HepG2 (cell line): ENCODE data around the gene GAS2. TPM values are rescaled to one million over a fixed set of nuclear protein-coding genes. Genes with fewer than 3 reads are reported as not detected.

Experiments used
- ASH2L ChIP-seq: fragments of 300-600, 200-600 bp; sonication (generic); IDR thresholded peaks from 2 replicates; pipeline ENCODE4 v1.7.0; 2017; ENCODE audit warnings: low read depth, mild to moderate bottlenecking, moderate library complexity, mixed read lengths, low read length; ENCODE audit not compliant: insufficient read length
- GTF3A ChIP-seq: sonication (generic); formaldehyde crosslinking; conservative IDR thresholded peaks from 2 replicates; pipeline ENCODE4 v1.4.0; 2020; ENCODE audit warnings: mild to moderate bottlenecking, missing genetic modification reagents
- HNRNPLL ChIP-seq: fragments of 200-400 bp; formaldehyde crosslinking; IDR thresholded peaks from 2 replicates; pipeline ENCODE4 v1.6.1; 2017; ENCODE audit warnings: mild to moderate bottlenecking, low read depth, low read length; ENCODE audit not compliant: poor library complexity, severe bottlenecking
- IKZF5 ChIP-seq: IDR thresholded peaks from 2 replicates; pipeline ENCODE4 v1.6.1; 2018; ENCODE audit warnings: missing genetic modification reagents, mild to moderate bottlenecking, missing compliant biosample characterization
- KAT8 ChIP-seq: IDR thresholded peaks from 2 replicates; pipeline ENCODE4 v1.6.1; 2016; ENCODE audit warnings: missing genetic modification reagents, missing compliant biosample characterization
- MEIS2 ChIP-seq: sonication (generic); formaldehyde crosslinking; IDR thresholded peaks from 2 replicates; pipeline ENCODE4 v1.9.0; 2021; ENCODE audit warnings: mild to moderate bottlenecking, missing genetic modification reagents
- MLLT10 ChIP-seq: sonication (generic); formaldehyde crosslinking; IDR thresholded peaks from 2 replicates; pipeline ENCODE4 v1.4.0; 2020; ENCODE audit warnings: missing genetic modification reagents
- RCOR2 ChIP-seq: IDR thresholded peaks from 2 replicates; pipeline ENCODE4 v1.6.1; 2016; ENCODE audit warnings: missing biosample characterization, missing genetic modification reagents
- RXRB ChIP-seq: IDR thresholded peaks from 2 replicates; pipeline ENCODE4 v1.6.1; 2016; ENCODE audit warnings: borderline replicate concordance, missing genetic modification reagents, missing compliant biosample characterization
- SAP130 ChIP-seq: IDR thresholded peaks from 2 replicates; pipeline ENCODE4 v1.6.1; 2016; ENCODE audit warnings: low read depth
- TGIF2 ChIP-seq: IDR thresholded peaks from 2 replicates; pipeline ENCODE4 v1.6.1; 2016; ENCODE audit warnings: control low read depth, missing compliant biosample characterization
- ZHX1 ChIP-seq: sonication (generic); formaldehyde crosslinking; IDR thresholded peaks from 2 replicates; pipeline ENCODE4 v1.8.1; 2022; ENCODE audit warnings: low read depth, mild to moderate bottlenecking, missing genetic modification reagents
- ZNF101 ChIP-seq: sonication (generic); formaldehyde crosslinking; IDR thresholded peaks from 2 replicates; pipeline ENCODE4 v1.4.0; 2020; ENCODE audit warnings: mild to moderate bottlenecking, low read depth, missing genetic modification reagents, borderline replicate concordance
- ZNF598 ChIP-seq: sonication (generic); formaldehyde crosslinking; IDR thresholded peaks from 2 replicates; pipeline ENCODE4 v1.5.1; 2020; ENCODE audit warnings: mild to moderate bottlenecking, missing genetic modification reagents, borderline replicate concordance
- ZNF724P ChIP-seq: sonication (generic); formaldehyde crosslinking; IDR thresholded peaks from 2 replicates; pipeline ENCODE4 v1.8.0; 2022; ENCODE audit warnings: missing genetic modification reagents, borderline replicate concordance
- ZNF773 ChIP-seq: sonication (generic); formaldehyde crosslinking; IDR thresholded peaks from 2 replicates; pipeline ENCODE4 v1.4.0; 2020; ENCODE audit warnings: missing genetic modification reagents, borderline replicate concordance
- polyA plus RNA-seq, 8 experiments: library from polyadenylated mRNA; depleted of rRNA in 3 of 8; stranded (reverse) in 7 of 8; unstranded in 1 of 8; fragments of >200 nt; fragmentation: Illumina TruSeq in 4 of 8; extraction: Trizol in 4 of 8; gene quantifications; 2 replicates each; pipeline versions ENCODE4 v1.2.1 to v1.2.3, GENCODE V29; 2011 to 2016; ENCODE audit warnings: low read depth in 4 of 8, missing spikeins in 1 of 8, mixed read lengths in 1 of 8; ENCODE audit not compliant: insufficient read depth in 1 of 8
- total RNA-seq, 5 experiments: library from RNA; depleted of rRNA; stranded (reverse); fragments of >200 nt; fragmentation: Illumina TruSeq; extraction: Trizol; gene quantifications; 2 replicates each; pipeline ENCODE4 v1.2.3, GENCODE V29; 2016; ENCODE audit warnings: low read depth in 1 of 5
- TF ChIP-seq, protein P1 (sequence below): sonication (generic); IDR thresholded peaks from 2 replicates; pipeline ENCODE4 v1.6.1; 2016; ENCODE audit warnings: low read depth, borderline replicate concordance
- TF ChIP-seq, protein P2 (sequence below): sonication (generic); formaldehyde crosslinking; IDR thresholded peaks from 2 replicates; pipeline ENCODE4 v1.8.1; 2023; ENCODE audit warnings: missing genetic modification reagents, mild to moderate bottlenecking, borderline replicate concordance

Gene GAS2
- total and polyA plus RNA-seq, 2 of the 13 experiments (the other 11 are each of a cell fraction or from before 2014, with no cell fraction given) = 26.0 to 85.1 TPM

GRCh38 chr11:22666688-22667439 is 453 bp downstream of the GAS2 start (continued):
- TF ChIP-seq, protein P1, sequence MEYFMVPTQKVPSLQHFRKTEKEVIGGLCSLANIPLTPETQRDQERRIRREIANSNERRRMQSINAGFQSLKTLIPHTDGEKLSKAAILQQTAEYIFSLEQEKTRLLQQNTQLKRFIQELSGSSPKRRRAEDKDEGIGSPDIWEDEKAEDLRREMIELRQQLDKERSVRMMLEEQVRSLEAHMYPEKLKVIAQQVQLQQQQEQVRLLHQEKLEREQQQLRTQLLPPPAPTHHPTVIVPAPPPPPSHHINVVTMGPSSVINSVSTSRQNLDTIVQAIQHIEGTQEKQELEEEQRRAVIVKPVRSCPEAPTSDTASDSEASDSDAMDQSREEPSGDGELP = peak; percentile 56; the same call in 1 of the 2 replicates
- TF ChIP-seq RCOR2 (CRISPR knock-in tag) (no peak), IKZF5 (CRISPR knock-in tag) (no peak), HNRNPLL (peak; percentile 98), ASH2L (peak; percentile 89), ZNF724P (peak; percentile 55; the same call in 1 of the 2 replicates), MEIS2 (peak; percentile 2; the same call in 1 of the 2 replicates), KAT8 (CRISPR knock-in tag) (peak; percentile 67; the same call in 1 of the 2 replicates), ZNF773 (CRISPR knock-in tag) (peak; percentile 62; the same call in 1 of the 2 replicates), GTF3A (no peak), MLLT10 (CRISPR knock-in tag) (no peak), ZNF598 (peak; percentile 79; the same call in 1 of the 2 replicates), ZNF101 (CRISPR knock-in tag) (no peak), SAP130 (peak; percentile 61), RXRB (CRISPR knock-in tag) (peak; percentile 19), ZHX1 (CRISPR knock-in tag) (no peak), TGIF2 (CRISPR knock-in tag) (no peak)
- TF ChIP-seq, protein P2, sequence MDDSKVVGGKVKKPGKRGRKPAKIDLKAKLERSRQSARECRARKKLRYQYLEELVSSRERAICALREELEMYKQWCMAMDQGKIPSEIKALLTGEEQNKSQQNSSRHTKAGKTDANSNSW (CRISPR knock-in tag) = no peak
